ENCODE results near the gene NGB.
A peak's percentile ranks its signal among the peaks of the same experiment; 100 is the strongest.
"Not testable (repeated sequence)": the region's sequence is repeated elsewhere in the genome, so short reads cannot be mapped to it uniquely, and the experiment has no call there.

NGB gene

DNA sequence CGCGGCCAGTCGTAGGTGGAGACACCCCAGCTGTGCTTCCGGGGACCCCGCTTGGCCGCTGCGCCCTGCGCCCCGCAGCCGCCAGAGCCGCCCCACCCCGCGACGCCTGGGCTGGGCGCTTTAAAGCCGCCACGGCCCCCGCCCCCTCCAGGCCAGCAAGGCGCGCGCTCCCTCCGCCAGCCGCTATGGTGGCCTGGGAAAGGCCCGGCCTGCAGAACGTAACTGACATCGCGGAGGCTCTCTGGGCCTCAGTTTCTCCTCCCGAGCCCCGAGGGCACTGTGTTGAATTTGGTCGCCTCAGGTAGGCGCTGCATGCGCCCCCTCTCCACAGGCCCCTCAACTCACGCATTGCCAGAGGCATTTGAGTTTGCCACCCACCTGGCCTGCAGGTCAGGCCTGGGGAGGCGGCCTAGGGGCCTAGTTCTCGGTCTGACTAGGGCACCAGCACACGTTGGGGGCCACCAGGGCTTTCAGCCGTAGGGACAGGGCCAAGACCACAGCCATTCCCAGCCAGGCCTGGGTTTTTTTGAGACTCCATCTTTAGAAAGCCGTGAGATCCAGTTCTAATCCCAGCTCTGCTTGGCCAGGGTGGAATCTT lies at the start of gene NGB:
NGB (minus strand) TSS at position 94 of the 598 bp plus-strand sequence. CDS start 269 bp downstream, outside the sequence.
- Histone ChIP-seq H3K4me1 (ENCODE audit: control insufficient read depth, insufficient read depth, low read length) (peaks cover 6% of the 10 kb centered on the region; the same call in 1 of the 2 replicates), H3K27ac (ENCODE audit: low read depth, low read length) (no peak within 1 kb of the TSS), H3K9me3 (ENCODE audit: control insufficient read depth, insufficient read depth, low read length) (no peaks in the 10 kb centered on the region), H3K9ac (ENCODE audit: low read depth, low read length) (no peak within 1 kb of the TSS), H3K27me3 (ENCODE audit: control insufficient read depth, insufficient read depth, low read length) (peaks cover 52% of the 10 kb centered on the region), H3K36me3 (ENCODE audit: control insufficient read depth, insufficient read depth, low read length) (no peaks in the 10 kb centered on the region), H3K4me3 (ENCODE audit: low read depth, low read length) (peak within 1 kb of the TSS; percentile 58)

DNA sequence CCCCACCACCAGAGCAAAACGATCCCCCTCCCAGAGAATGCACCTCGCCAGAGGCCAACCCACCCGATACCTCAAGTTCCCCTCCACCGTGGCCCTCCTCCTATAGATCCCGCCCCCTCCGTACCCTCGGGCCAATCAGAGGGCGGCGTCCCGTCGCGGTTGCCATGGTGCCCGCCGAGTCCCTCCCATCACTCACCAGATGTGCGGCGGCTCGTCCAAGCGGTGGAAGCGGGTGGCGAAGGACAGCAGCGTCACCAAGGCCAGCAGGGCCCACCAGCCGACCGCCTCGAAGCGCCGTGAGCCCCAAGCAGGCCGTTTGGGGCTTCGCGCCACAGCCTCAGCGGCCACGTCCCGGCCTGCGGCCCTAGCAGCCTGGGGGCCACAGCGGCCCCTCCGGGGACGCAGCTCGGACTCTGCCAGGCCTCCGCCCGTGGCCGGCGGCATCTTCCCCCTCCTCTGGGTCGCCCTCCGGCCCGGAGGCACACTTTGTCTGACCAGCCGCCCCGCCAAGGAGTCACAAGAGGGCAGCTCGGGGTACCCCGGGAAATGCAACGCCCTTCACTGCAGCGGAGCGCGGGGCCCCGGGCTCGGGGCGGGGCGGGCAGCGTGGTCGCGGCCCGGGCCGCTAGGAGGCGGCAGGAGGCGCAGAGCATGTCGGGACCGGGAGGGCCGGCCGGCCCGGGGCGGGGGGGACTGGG lies 49.4 kb upstream of the NGB start, which contains the start of gene POMT2:
POMT2 (minus strand) TSS at position 646 of the 698 bp plus-strand sequence; CDS start at position 444, 202 bp downstream.
- H3K36me3 ChIP-seq (ENCODE audit: control insufficient read depth, insufficient read depth, low read length) = no peaks in the 10 kb centered on the region
- H3K4me3 ChIP-seq (ENCODE audit: low read depth, low read length) = peak within 1 kb of the TSS; percentile 98
- peak within 1 kb of the TSS; percentile 92 for H3K9ac ChIP-seq (ENCODE audit: low read depth, low read length)
- H3K27me3 ChIP-seq (ENCODE audit: control insufficient read depth, insufficient read depth, low read length) = no peaks in the 10 kb centered on the region
- H3K27ac ChIP-seq (ENCODE audit: low read depth, low read length) = peak within 1 kb of the TSS; percentile 96
- H3K9me3 ChIP-seq (ENCODE audit: control insufficient read depth, insufficient read depth, low read length) = no peaks in the 10 kb centered on the region
- peaks cover 16% of the 10 kb centered on the region for H3K4me1 ChIP-seq (ENCODE audit: control insufficient read depth, insufficient read depth, low read length)

- Histone ChIP-seq H3K27ac (ENCODE audit: low read depth, low read length) (peak overlapping the region; percentile 9), H3K9ac (ENCODE audit: low read depth, low read length) (no peak overlapping the region), H3K27me3 (ENCODE audit: control insufficient read depth, insufficient read depth, low read length) (no peaks in the 10 kb centered on the region), H3K4me1 (ENCODE audit: control insufficient read depth, insufficient read depth, low read length) (peaks cover 26% of the 10 kb centered on the region), H3K9me3 (ENCODE audit: control insufficient read depth, insufficient read depth, low read length) (no peaks in the 10 kb centered on the region), H3K4me3 (ENCODE audit: low read depth, low read length) (peak overlapping the region; percentile 98), H3K36me3 (ENCODE audit: control insufficient read depth, insufficient read depth, low read length) (no peaks in the 10 kb centered on the region)
Measured at GRCh38 chr14:77319422-77319821, 48.4 kb upstream of the NGB start.

GRCh38 chr14:77318756-77319155 lies 47.8 kb upstream of the NGB start:
- not testable (repeated sequence) for H3K36me3 ChIP-seq (ENCODE audit: control insufficient read depth, insufficient read depth, low read length); H3K9ac ChIP-seq (ENCODE audit: low read depth, low read length)
- peaks cover 32% of the 10 kb centered on the region for H3K4me1 ChIP-seq (ENCODE audit: control insufficient read depth, insufficient read depth, low read length)

GRCh38 chr14:77318006-77318553 lies 47.1 kb upstream of the NGB start:
- Histone ChIP-seq H3K4me1 (ENCODE audit: control insufficient read depth, insufficient read depth, low read length) (peaks cover 36% of the 10 kb centered on the region), H3K4me3 (ENCODE audit: low read depth, low read length) (no peak overlapping the region), H3K36me3 (ENCODE audit: control insufficient read depth, insufficient read depth, low read length) (no peaks in the 10 kb centered on the region), H3K27me3 (ENCODE audit: control insufficient read depth, insufficient read depth, low read length) (no peaks in the 10 kb centered on the region), H3K9me3 (ENCODE audit: control insufficient read depth, insufficient read depth, low read length) (no peaks in the 10 kb centered on the region), H3K9ac (ENCODE audit: low read depth, low read length) (no peak overlapping the region), H3K27ac (ENCODE audit: low read depth, low read length) (no peak overlapping the region)

More at GRCh38 chr14:77318756-77319155, 47.8 kb upstream of the NGB start:
- H3K27me3 ChIP-seq (ENCODE audit: control insufficient read depth, insufficient read depth, low read length); H3K4me3 ChIP-seq (ENCODE audit: low read depth, low read length); H3K27ac ChIP-seq (ENCODE audit: low read depth, low read length); H3K9me3 ChIP-seq (ENCODE audit: control insufficient read depth, insufficient read depth, low read length): not testable (repeated sequence)

GRCh38 chr14:77316872-77317301 lies 45.9 kb upstream of the NGB start:
- Histone ChIP-seq H3K9me3 (ENCODE audit: control insufficient read depth, insufficient read depth, low read length) (no peaks in the 10 kb centered on the region), H3K27ac (ENCODE audit: low read depth, low read length) (no peak overlapping the region), H3K4me3 (ENCODE audit: low read depth, low read length) (no peak overlapping the region), H3K9ac (ENCODE audit: low read depth, low read length) (no peak overlapping the region), H3K36me3 (ENCODE audit: control insufficient read depth, insufficient read depth, low read length) (no peaks in the 10 kb centered on the region), H3K4me1 (ENCODE audit: control insufficient read depth, insufficient read depth, low read length) (peaks cover 37% of the 10 kb centered on the region), H3K27me3 (ENCODE audit: control insufficient read depth, insufficient read depth, low read length) (no peaks in the 10 kb centered on the region)

DNA sequence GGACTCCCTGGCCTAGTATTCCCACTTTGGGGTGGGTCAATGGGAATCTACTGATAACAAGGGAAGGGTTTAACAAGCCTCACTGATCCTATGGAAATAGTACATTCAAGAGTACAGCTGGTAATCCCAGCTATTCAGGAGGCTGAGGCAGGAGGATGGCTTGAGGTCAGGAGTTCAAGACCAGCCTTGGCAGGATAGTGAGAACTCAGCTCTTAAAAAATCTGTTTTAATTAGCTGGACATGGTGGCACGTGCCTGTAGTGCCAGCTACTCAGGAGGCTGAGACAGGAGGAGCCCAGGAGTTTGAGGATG lies 45.1 kb upstream of the NGB start:
- H3K4me3 ChIP-seq (ENCODE audit: low read depth, low read length) = no peak overlapping the region
- peaks cover 37% of the 10 kb centered on the region for H3K4me1 ChIP-seq (ENCODE audit: control insufficient read depth, insufficient read depth, low read length)
- H3K9me3 ChIP-seq (ENCODE audit: control insufficient read depth, insufficient read depth, low read length) = no peaks in the 10 kb centered on the region
- no peaks in the 10 kb centered on the region for H3K36me3 ChIP-seq (ENCODE audit: control insufficient read depth, insufficient read depth, low read length)
- H3K9ac ChIP-seq (ENCODE audit: low read depth, low read length) = no peak overlapping the region
- H3K27ac ChIP-seq (ENCODE audit: low read depth, low read length) = no peak overlapping the region
- no peaks in the 10 kb centered on the region for H3K27me3 ChIP-seq (ENCODE audit: control insufficient read depth, insufficient read depth, low read length)

GRCh38 chr14:77314539-77315457 lies 43.8 kb upstream of the NGB start:
- Histone ChIP-seq H3K36me3 (ENCODE audit: control insufficient read depth, insufficient read depth, low read length) (no peaks in the 10 kb centered on the region), H3K4me1 (ENCODE audit: control insufficient read depth, insufficient read depth, low read length) (peaks cover 37% of the 10 kb centered on the region), H3K9ac (ENCODE audit: low read depth, low read length) (peak overlapping the region; percentile 22; the same call in 1 of the 2 replicates), H3K9me3 (ENCODE audit: control insufficient read depth, insufficient read depth, low read length) (no peaks in the 10 kb centered on the region), H3K4me3 (ENCODE audit: low read depth, low read length) (peak overlapping the region; percentile 6; the same call in 1 of the 2 replicates), H3K27ac (ENCODE audit: low read depth, low read length) (peak overlapping the region; percentile 76), H3K27me3 (ENCODE audit: control insufficient read depth, insufficient read depth, low read length) (no peaks in the 10 kb centered on the region)

DNA sequence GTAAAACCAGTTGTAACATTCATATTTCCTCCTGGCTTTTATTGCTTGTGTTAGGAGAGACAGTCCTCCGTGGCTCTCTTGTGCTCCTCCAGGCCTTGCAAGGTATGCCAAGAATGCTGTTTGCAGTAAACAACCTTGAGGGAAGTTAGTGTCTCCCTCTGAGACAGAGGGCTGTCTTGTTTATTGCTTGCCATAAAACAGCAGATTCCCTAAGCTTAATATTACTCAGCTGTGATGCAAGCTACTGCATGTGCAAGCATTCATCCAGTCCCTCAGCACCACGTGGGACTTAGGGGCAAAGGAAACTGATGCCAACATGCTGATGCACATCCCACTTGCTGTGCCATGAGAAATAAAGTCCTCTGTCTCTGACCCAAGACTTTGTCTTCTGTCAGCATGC lies 43.0 kb upstream of the NGB start:
- H3K9ac ChIP-seq (ENCODE audit: low read depth, low read length) = peak overlapping the region; percentile 22; the same call in 1 of the 2 replicates
- peak overlapping the region; percentile 6; the same call in 1 of the 2 replicates for H3K4me3 ChIP-seq (ENCODE audit: low read depth, low read length)
- peak overlapping the region; percentile 76 for H3K27ac ChIP-seq (ENCODE audit: low read depth, low read length)

DNA sequence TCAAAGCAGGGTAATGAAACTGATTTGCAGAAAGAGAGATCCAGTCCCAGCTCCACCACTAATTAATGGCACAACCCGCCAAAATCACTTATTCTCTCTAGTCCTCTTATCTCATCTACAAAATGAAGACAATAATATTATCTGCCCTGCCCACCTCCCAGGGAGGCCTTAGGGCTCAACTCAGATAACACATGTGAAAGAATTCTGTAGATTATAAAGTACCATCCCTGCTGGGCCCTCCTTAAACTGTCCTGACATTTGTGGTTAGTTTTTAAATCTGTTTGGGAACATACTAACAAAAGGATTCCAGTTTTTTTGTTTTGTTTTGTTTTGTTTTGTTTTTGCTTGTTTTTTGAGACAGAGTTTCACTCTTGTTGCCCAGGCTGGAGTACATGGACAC lies 42.4 kb upstream of the NGB start:
- no peak overlapping the region for H3K4me3 ChIP-seq (ENCODE audit: low read depth, low read length)
- peak overlapping the region; percentile 76 for H3K27ac ChIP-seq (ENCODE audit: low read depth, low read length)
- peaks cover 30% of the 10 kb centered on the region for H3K4me1 ChIP-seq (ENCODE audit: control insufficient read depth, insufficient read depth, low read length)
- no peak overlapping the region for H3K9ac ChIP-seq (ENCODE audit: low read depth, low read length)
- H3K9me3 ChIP-seq (ENCODE audit: control insufficient read depth, insufficient read depth, low read length) = no peaks in the 10 kb centered on the region
- no peaks in the 10 kb centered on the region for H3K27me3 ChIP-seq (ENCODE audit: control insufficient read depth, insufficient read depth, low read length)
- H3K36me3 ChIP-seq (ENCODE audit: control insufficient read depth, insufficient read depth, low read length) = no peaks in the 10 kb centered on the region

More for the DNA sequence above, 43.0 kb upstream of the NGB start:
- Histone ChIP-seq H3K36me3 (ENCODE audit: control insufficient read depth, insufficient read depth, low read length) (no peaks in the 10 kb centered on the region), H3K9me3 (ENCODE audit: control insufficient read depth, insufficient read depth, low read length) (no peaks in the 10 kb centered on the region), H3K4me1 (ENCODE audit: control insufficient read depth, insufficient read depth, low read length) (peaks cover 30% of the 10 kb centered on the region), H3K27me3 (ENCODE audit: control insufficient read depth, insufficient read depth, low read length) (no peaks in the 10 kb centered on the region)

Data from HUES48 (cell line).